Calu3 (cell line): ENCODE data around the gene MB21D2. TPM values are rescaled to one million over a fixed set of nuclear protein-coding genes. Genes with fewer than 3 reads are reported as not detected.

Experiments used
- BruUV-seq: library from RNA; stranded (reverse); fragments of 400-500 nt; replicated peaks from 2 replicates; lab custom pipeline; 2021; lab: Mats Ljungman, UMichigan
- CTCF ChIA-PET: fragments of 300-600 bp; sonication (Branson Sonifier 250); formaldehyde crosslinking; loops from one replicate; lab custom pipeline; 2022; ENCODE audit warnings: antibody characterized with exemption; lab: Charles Lee
- DNase-seq: peaks from one replicate; pipeline ENCODE4 v3.0.0; 2022
- H3K27ac Mint-ChIP-seq: one replicate; pipeline ENCODE4 v1.8.0; 2022; ENCODE audit warnings: mixed read lengths; ENCODE audit not compliant: unreplicated experiment
- H3K27me3 Mint-ChIP-seq: one replicate; pipeline ENCODE4 v1.8.0; 2022; ENCODE audit warnings: mixed read lengths; ENCODE audit not compliant: unreplicated experiment
- H3K36me3 Mint-ChIP-seq: one replicate; pipeline ENCODE4 v1.8.0; 2022; ENCODE audit warnings: mild to moderate bottlenecking, moderate library complexity, mixed read lengths; ENCODE audit not compliant: insufficient read depth, unreplicated experiment
- H3K4me1 Mint-ChIP-seq: one replicate; pipeline ENCODE4 v1.8.0; 2022; ENCODE audit warnings: mild to moderate bottlenecking, low read depth, mixed read lengths; ENCODE audit not compliant: unreplicated experiment
- H3K4me3 Mint-ChIP-seq: one replicate; pipeline ENCODE4 v1.8.0; 2022; ENCODE audit warnings: mild to moderate bottlenecking, low read depth, moderate library complexity, mixed read lengths; ENCODE audit not compliant: unreplicated experiment
- H3K9me3 Mint-ChIP-seq: one replicate; pipeline ENCODE4 v1.8.0; 2022; ENCODE audit warnings: low read depth, mixed read lengths; ENCODE audit not compliant: unreplicated experiment
- CTCF ChIP-seq: fragments of 200-600 bp; IDR thresholded peaks from one replicate; pipeline ENCODE4 v1.8.0; 2022; ENCODE audit warnings: antibody characterized with exemption; ENCODE audit not compliant: unreplicated experiment
- intact Hi-C: fragments of 100-400 bp; cut with micrococcal nuclease; formaldehyde crosslinking; loops from one replicate; pipeline ENCODE4 v1.10.0; 2022; ENCODE audit not compliant: unreplicated experiment
- total RNA-seq: library from RNA; stranded (reverse); gene quantifications from 2 replicates; pipeline ENCODE4 v1.2.3, GENCODE V29; 2022

Gene MB21D2
- total RNA-seq, 1 experiment from 2014 or later = 11.9 TPM

DNA sequence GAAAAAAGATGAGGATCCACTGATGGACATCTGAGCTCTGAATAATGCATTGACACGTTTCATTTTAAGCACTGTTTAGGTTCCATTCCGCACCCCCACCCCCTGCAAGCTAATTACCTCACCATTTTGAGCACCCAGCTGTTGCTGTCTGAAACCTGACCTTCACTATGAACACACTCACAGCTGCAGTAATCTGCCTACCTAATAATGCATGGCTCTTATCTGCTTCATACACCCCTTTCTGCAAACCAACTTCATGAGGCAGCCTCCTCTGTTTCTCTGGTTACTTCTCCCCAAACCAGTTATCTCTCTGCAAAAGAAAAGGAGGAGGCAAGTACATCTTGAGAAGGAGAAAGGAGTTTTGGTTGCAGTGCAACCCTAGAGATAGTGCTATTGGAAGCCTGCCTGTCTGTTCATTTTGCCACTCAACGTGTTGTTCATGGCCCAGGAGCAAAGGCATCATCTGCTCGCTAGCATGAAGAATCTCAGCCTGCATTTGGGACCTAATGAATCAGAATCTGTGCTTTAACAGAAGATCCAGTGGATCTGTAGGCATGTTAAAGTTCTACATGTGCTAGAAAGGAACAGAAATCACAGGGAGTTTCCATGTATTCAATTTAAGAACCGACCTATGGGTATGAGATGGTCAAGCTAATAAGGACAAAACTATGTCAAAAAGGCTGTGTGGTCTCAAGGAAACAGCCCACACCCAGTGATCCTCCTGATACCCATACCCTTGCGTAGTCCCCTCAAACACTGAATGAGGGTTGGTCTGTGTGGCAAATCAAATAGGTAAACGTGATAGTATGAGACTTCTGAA is 87.2 kb downstream of the MB21D2 start:
- peaks cover 4% of the 10 kb centered on the region for H3K36me3 Mint-ChIP-seq
- peaks cover 4% of the 10 kb centered on the region for H3K9me3 Mint-ChIP-seq
- H3K4me3 Mint-ChIP-seq = no peak overlapping the region
- no TSS peak for BruUV-seq
- H3K27me3 Mint-ChIP-seq = no peaks in the 10 kb centered on the region
- DNase-seq = no peak
- no peak overlapping the region for H3K27ac Mint-ChIP-seq
- TF ChIP-seq CTCF = no peak
- peaks cover 21% of the 10 kb centered on the region for H3K4me1 Mint-ChIP-seq
- CTCF ChIA-PET = no interaction called here
- intact Hi-C loops = no loop called here

GRCh38 chr3:192827863-192828594 is 89.6 kb downstream of the MB21D2 start:
- H3K27me3 Mint-ChIP-seq = no peaks in the 10 kb centered on the region
- peaks cover 5% of the 10 kb centered on the region for H3K36me3 Mint-ChIP-seq
- no peak for DNase-seq
- H3K27ac Mint-ChIP-seq = no peak overlapping the region
- CTCF ChIA-PET = no interaction called here
- no TSS peak for BruUV-seq
- intact Hi-C loops = no loop called here
- no peak for TF ChIP-seq CTCF
- H3K4me3 Mint-ChIP-seq = no peak overlapping the region
- H3K4me1 Mint-ChIP-seq = peaks cover 18% of the 10 kb centered on the region
- H3K9me3 Mint-ChIP-seq = peaks cover 4% of the 10 kb centered on the region

GRCh38 chr3:192827208-192827607 is 90.4 kb downstream of the MB21D2 start:
- Mint-ChIP-seq H3K27ac (no peak overlapping the region), H3K27me3 (no peaks in the 10 kb centered on the region), H3K9me3 (peaks cover 4% of the 10 kb centered on the region), H3K36me3 (peaks cover 5% of the 10 kb centered on the region), H3K4me1 (peaks cover 14% of the 10 kb centered on the region), H3K4me3 (no peak overlapping the region)
- no peak for TF ChIP-seq CTCF
- no TSS peak for BruUV-seq
- intact Hi-C loops = no loop called here
- CTCF ChIA-PET = interaction anchor here (0.6 kb wide), 1 partner anchor 11 kb away, joined by 3 read pairs; no protein-coding TSS in a partner anchor
- DNase-seq = no peak

- Mint-ChIP-seq H3K4me1 (peaks cover 14% of the 10 kb centered on the region), H3K27me3 (no peaks in the 10 kb centered on the region), H3K27ac (no peak overlapping the region), H3K9me3 (peaks cover 4% of the 10 kb centered on the region), H3K36me3 (peaks cover 5% of the 10 kb centered on the region), H3K4me3 (no peak overlapping the region)
- CTCF ChIA-PET = interaction anchor here (0.9 to 1.1 kb wide), 3 partner anchors 24 to 89 kb away, joined by 3 read pairs; no protein-coding TSS in a partner anchor
- intact Hi-C loops = no loop called here
- DNase-seq = no peak
- no TSS peak for BruUV-seq
- no peak for TF ChIP-seq CTCF
These were observed 91.2 kb downstream of the MB21D2 start for GRCh38 chr3:192826214-192827006.
